Esophagus (tissue), 2 donors: ENCODE data around the gene NR4A3. TPM values are rescaled to one million over a fixed set of nuclear protein-coding genes. Genes with fewer than 3 reads are reported as not detected.

Experiments
- H3K27ac ChIP-seq, 2 donors: one replicate each; pipeline ENCODE4 v1.5.1; 2013; ENCODE audit warnings: low read depth in 2 of 2, mild to moderate bottlenecking in 2 of 2, inconsistent platforms in 1 of 2, low read length in 1 of 2, moderate library complexity in 1 of 2
- H3K27me3 ChIP-seq, 2 donors: one replicate each; pipeline ENCODE4 v1.6.1; 2013; ENCODE audit warnings: low read length in 2 of 2, control low read depth in 1 of 2, mild to moderate bottlenecking in 1 of 2; ENCODE audit not compliant: insufficient read depth in 2 of 2, control insufficient read depth in 1 of 2
- H3K36me3 ChIP-seq, 2 donors: one replicate each; pipeline ENCODE4 v1.6.1; 2013; ENCODE audit warnings: low read length in 1 of 2; ENCODE audit not compliant: control insufficient read depth in 2 of 2, insufficient read depth in 2 of 2
- H3K4me1 ChIP-seq, 2 donors: one replicate each; pipeline ENCODE4 v1.6.1; 2013; ENCODE audit warnings: low read length in 1 of 2; ENCODE audit not compliant: control insufficient read depth in 2 of 2, insufficient read depth in 2 of 2
- H3K4me3 ChIP-seq, 2 donors: one replicate each; pipeline ENCODE4 v1.5.1; 2013; ENCODE audit warnings: low read length in 2 of 2, mild to moderate bottlenecking in 2 of 2, low read depth in 1 of 2, moderate library complexity in 1 of 2
- H3K9me3 ChIP-seq, 2 donors: one replicate each; pipeline ENCODE4 v1.6.1; 2013; ENCODE audit warnings: mild to moderate bottlenecking in 2 of 2, low read depth in 1 of 2, low read length in 1 of 2, moderate library complexity in 1 of 2; ENCODE audit not compliant: control insufficient read depth in 2 of 2, insufficient read depth in 1 of 2
- WGBS, 2 donors: extraction: QIAGEN DNeasy Blood & Tissue Kit; methylation state at CpG; one replicate each; pipeline ENCODE4 v1.1.7; 2013; 5-methylcytosine and 5-hydroxymethylcytosine counted together
- polyA plus RNA-seq, 2 donors: library from polyadenylated mRNA; stranded (reverse); fragments of 200-250 nt; gene quantifications; one replicate each; pipeline ENCODE4 v1.2.3, GENCODE V29; 2013
- donor health status: healthy with polysubstance abuse.
- donor health status: Bipolar disorder and iron deficiency.

NR4A3 gene
- polyA plus RNA-seq, 2 donors, result 0.29 to 0.33 TPM

GRCh38 chr9:99822109-99822805, 572 bp downstream of the NR4A3 start:
- H3K9me3 ChIP-seq, result no peaks in the 10 kb centered on the region
- H3K27me3 ChIP-seq, result peaks cover 0 to 13% of the 10 kb centered on the region in 2 donors
- peaks cover 0 to 10% of the 10 kb centered on the region in 2 donors for H3K4me1 ChIP-seq
- H3K4me3 ChIP-seq, result peak overlapping the region; percentile 65 to 83
- peak overlapping the region; percentile 96 to 98 for H3K27ac ChIP-seq
- WGBS, 2 donors, result 0 to 1% methylated on average over 51 of the region's 51 CpGs
- no peaks in the 10 kb centered on the region for H3K36me3 ChIP-seq

- Histone ChIP-seq H3K4me1 (peaks cover 0 to 10% of the 10 kb centered on the region in 2 donors), H3K9me3 (peaks cover 0 to 1% of the 10 kb centered on the region in 2 donors), H3K4me3 (peak overlapping the region; percentile 65 to 83), H3K36me3 (no peaks in the 10 kb centered on the region), H3K27me3 (peaks cover 0 to 13% of the 10 kb centered on the region in 2 donors), H3K27ac (peak overlapping the region; percentile 96 to 98)
- 0 to 1% methylated on average over 40 of the region's 40 CpGs for WGBS, 2 donors
Observed at GRCh38 chr9:99822806-99823591, 1.3 kb downstream of the NR4A3 start.

- H3K36me3 ChIP-seq, result no peaks in the 10 kb centered on the region
- peaks cover 0 to 10% of the 10 kb centered on the region in 2 donors for H3K4me1 ChIP-seq
- peaks cover 0 to 13% of the 10 kb centered on the region in 2 donors for H3K27me3 ChIP-seq
- peaks cover 0 to 5% of the 10 kb centered on the region in 2 donors for H3K9me3 ChIP-seq
- no peak overlapping the region for H3K27ac ChIP-seq
- peak overlapping the region; percentile 45 to 83 for H3K4me3 ChIP-seq
- WGBS, 2 donors, result 1 to 2% methylated on average over 41 to 47 of the region's 47 CpGs
Observed at GRCh38 chr9:99823681-99824377, 2.1 kb downstream of the NR4A3 start.

GRCh38 chr9:99824378-99825171, 2.9 kb downstream of the NR4A3 start:
- Histone ChIP-seq H3K27me3 (peaks cover 0 to 13% of the 10 kb centered on the region in 2 donors), H3K4me3 (peak overlapping the region; percentile 45 to 83), H3K36me3 (no peaks in the 10 kb centered on the region), H3K9me3 (peaks cover 0 to 6% of the 10 kb centered on the region in 2 donors), H3K4me1 (peaks cover 0 to 10% of the 10 kb centered on the region in 2 donors), H3K27ac (no peak overlapping the region)
- WGBS, 2 donors, result 4 to 11% methylated on average over 53 to 56 of the region's 56 CpGs

GRCh38 chr9:99825172-99826046, 3.7 kb downstream of the NR4A3 start:
- peaks cover 0 to 13% of the 10 kb centered on the region in 2 donors for H3K27me3 ChIP-seq
- H3K36me3 ChIP-seq, result no peaks in the 10 kb centered on the region
- WGBS, 2 donors, result 42 to 52% methylated on average over 36 to 44 of the region's 44 CpGs
- peaks cover 0 to 6% of the 10 kb centered on the region in 2 donors for H3K9me3 ChIP-seq
- peaks cover 0 to 10% of the 10 kb centered on the region in 2 donors for H3K4me1 ChIP-seq
- peak overlapping the region in 1 of 2 donors; percentile 83 for H3K4me3 ChIP-seq
- H3K27ac ChIP-seq, result no peak overlapping the region

GRCh38 chr9:99826579-99826978, 4.9 kb downstream of the NR4A3 start:
- H3K27ac ChIP-seq, result no peak overlapping the region
- peaks cover 0 to 10% of the 10 kb centered on the region in 2 donors for H3K4me1 ChIP-seq
- 80 to 89% methylated on average over 3 of the region's 3 CpGs for WGBS, 2 donors
- H3K27me3 ChIP-seq, result peaks cover 0 to 13% of the 10 kb centered on the region in 2 donors
- no peaks in the 10 kb centered on the region for H3K36me3 ChIP-seq
- no peak overlapping the region for H3K4me3 ChIP-seq
- peaks cover 0 to 6% of the 10 kb centered on the region in 2 donors for H3K9me3 ChIP-seq

- Histone ChIP-seq H3K9me3 (peaks cover 0 to 6% of the 10 kb centered on the region in 2 donors), H3K4me3 (no peak overlapping the region), H3K4me1 (peaks cover 0 to 10% of the 10 kb centered on the region in 2 donors), H3K36me3 (no peaks in the 10 kb centered on the region), H3K27ac (no peak overlapping the region), H3K27me3 (peaks cover 0 to 13% of the 10 kb centered on the region in 2 donors)
- 81 to 84% methylated on average over 2 of the region's 2 CpGs for WGBS, 2 donors
Observed at GRCh38 chr9:99827244-99827643, 5.6 kb downstream of the NR4A3 start.

- 73 to 79% methylated on average over 15 of the region's 15 CpGs for WGBS, 2 donors
- H3K4me1 ChIP-seq, result peaks cover 0 to 10% of the 10 kb centered on the region in 2 donors
- H3K4me3 ChIP-seq, result no peak overlapping the region
- no peak overlapping the region for H3K27ac ChIP-seq
- H3K36me3 ChIP-seq, result no peaks in the 10 kb centered on the region
- peaks cover 0 to 13% of the 10 kb centered on the region in 2 donors for H3K27me3 ChIP-seq
- peaks cover 0 to 6% of the 10 kb centered on the region in 2 donors for H3K9me3 ChIP-seq
Observed at GRCh38 chr9:99828054-99828416, 6.3 kb downstream of the NR4A3 start.
